HUES48 (cell line): Measurements from ENCODE around the gene LYRM2.

Experiments used
- H3K27ac ChIP-seq: one replicate; pipeline ENCODE4 v1.7.0; 2013; ENCODE audit warnings: low read depth, low read length, inconsistent platforms
- H3K27me3 ChIP-seq: 2 replicates; pipeline ENCODE4 v1.6.1; 2013; ENCODE audit warnings: mild to moderate bottlenecking, low read length; ENCODE audit not compliant: control insufficient read depth, insufficient read depth
- H3K36me3 ChIP-seq: 2 replicates; pipeline ENCODE4 v1.6.1; 2013; ENCODE audit warnings: low read length; ENCODE audit not compliant: control insufficient read depth, insufficient read depth
- H3K4me1 ChIP-seq: 2 replicates; pipeline ENCODE4 v1.6.1; 2013; ENCODE audit warnings: mild to moderate bottlenecking, low read length; ENCODE audit not compliant: control insufficient read depth, insufficient read depth
- H3K4me3 ChIP-seq: 2 replicates; pipeline ENCODE4 v1.5.1; 2013; ENCODE audit warnings: mild to moderate bottlenecking, low read depth, low read length
- H3K9ac ChIP-seq: 2 replicates; pipeline ENCODE4 v1.6.1; 2013; ENCODE audit warnings: mild to moderate bottlenecking, low read depth, low read length, moderate library complexity
- H3K9me3 ChIP-seq: 2 replicates; pipeline ENCODE4 v1.6.1; 2013; ENCODE audit warnings: low read length; ENCODE audit not compliant: control insufficient read depth, insufficient read depth

LYRM2 gene

GRCh38 chr6:89613790-89614189 is 24.8 kb downstream of the LYRM2 start:
- Histone ChIP-seq H3K27ac (no peak overlapping the region), H3K4me1 (no peaks in the 10 kb centered on the region), H3K9me3 (no peaks in the 10 kb centered on the region), H3K36me3 (no peaks in the 10 kb centered on the region), H3K4me3 (no peak overlapping the region), H3K9ac (no peak overlapping the region), H3K27me3 (no peaks in the 10 kb centered on the region)

DNA sequence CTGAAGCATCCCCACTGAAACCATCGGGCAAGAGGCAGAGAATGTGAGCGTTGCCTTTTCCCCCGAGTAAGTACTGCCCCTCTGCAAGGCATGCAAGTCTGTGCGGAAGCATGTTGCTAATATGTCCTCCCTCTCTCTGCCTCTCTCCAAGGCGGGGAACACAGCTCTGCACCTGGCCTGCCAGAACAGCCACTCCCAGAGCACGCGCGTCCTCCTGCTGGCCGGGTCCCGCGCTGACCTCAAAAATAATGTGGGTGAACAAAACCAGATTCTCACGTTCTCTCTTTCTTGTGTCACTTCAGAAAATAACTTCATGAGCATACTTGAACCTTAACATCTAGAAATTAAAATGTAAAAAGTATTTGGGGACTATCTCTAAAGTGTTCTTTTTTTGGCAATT is 26.4 kb downstream of the LYRM2 start:
- H3K4me3 ChIP-seq = no peak overlapping the region
- no peaks in the 10 kb centered on the region for H3K4me1 ChIP-seq
- H3K36me3 ChIP-seq = no peaks in the 10 kb centered on the region
- H3K27me3 ChIP-seq = no peaks in the 10 kb centered on the region
- no peaks in the 10 kb centered on the region for H3K9me3 ChIP-seq
- no peak overlapping the region for H3K27ac ChIP-seq
- H3K9ac ChIP-seq = no peak overlapping the region

GRCh38 chr6:89611666-89612065 is 26.9 kb downstream of the LYRM2 start:
- H3K9ac ChIP-seq = no peak overlapping the region
- H3K4me3 ChIP-seq = no peak overlapping the region
- no peaks in the 10 kb centered on the region for H3K4me1 ChIP-seq
- H3K36me3 ChIP-seq = no peaks in the 10 kb centered on the region
- H3K27me3 ChIP-seq = no peaks in the 10 kb centered on the region
- no peaks in the 10 kb centered on the region for H3K9me3 ChIP-seq
- no peak overlapping the region for H3K27ac ChIP-seq

- no peak overlapping the region for H3K27ac ChIP-seq
- H3K27me3 ChIP-seq = no peaks in the 10 kb centered on the region
- no peaks in the 10 kb centered on the region for H3K9me3 ChIP-seq
- no peaks in the 10 kb centered on the region for H3K4me1 ChIP-seq
- H3K36me3 ChIP-seq = no peaks in the 10 kb centered on the region
- no peak overlapping the region for H3K9ac ChIP-seq
- H3K4me3 ChIP-seq = no peak overlapping the region
Observed at GRCh38 chr6:89610149-89610642, 28.4 kb downstream of the LYRM2 start.

DNA sequence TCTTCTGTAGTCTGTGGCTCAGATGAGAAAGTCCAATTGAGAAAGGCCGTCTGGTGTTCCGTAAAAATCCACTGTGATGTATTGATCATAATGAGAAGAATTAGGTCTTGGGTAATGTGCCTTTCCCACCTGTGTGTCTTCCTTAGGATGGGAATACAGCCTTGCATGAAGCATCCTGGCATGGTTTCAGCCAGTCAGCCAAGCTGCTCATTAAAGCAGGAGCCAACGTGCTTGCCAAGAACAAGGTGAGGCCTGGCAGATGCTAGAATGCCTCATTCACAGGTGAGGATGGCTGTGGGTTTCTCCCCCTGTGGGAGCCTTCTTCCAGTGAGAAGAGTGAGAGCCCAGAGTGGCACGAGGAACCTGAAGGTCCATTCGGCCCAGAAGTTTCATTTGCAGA is 32.7 kb downstream of the LYRM2 start:
- H3K4me3 ChIP-seq = no peak overlapping the region
- no peaks in the 10 kb centered on the region for H3K4me1 ChIP-seq
- H3K36me3 ChIP-seq = no peaks in the 10 kb centered on the region
- H3K27ac ChIP-seq = no peak overlapping the region
- no peaks in the 10 kb centered on the region for H3K27me3 ChIP-seq
- H3K9me3 ChIP-seq = no peaks in the 10 kb centered on the region
- no peak overlapping the region for H3K9ac ChIP-seq

- Histone ChIP-seq H3K4me3 (no peak overlapping the region), H3K9ac (no peak overlapping the region), H3K36me3 (no peaks in the 10 kb centered on the region), H3K27ac (no peak overlapping the region), H3K4me1 (no peaks in the 10 kb centered on the region), H3K9me3 (no peaks in the 10 kb centered on the region), H3K27me3 (no peaks in the 10 kb centered on the region)
Observed at GRCh38 chr6:89604653-89605052, 33.9 kb downstream of the LYRM2 start.

DNA sequence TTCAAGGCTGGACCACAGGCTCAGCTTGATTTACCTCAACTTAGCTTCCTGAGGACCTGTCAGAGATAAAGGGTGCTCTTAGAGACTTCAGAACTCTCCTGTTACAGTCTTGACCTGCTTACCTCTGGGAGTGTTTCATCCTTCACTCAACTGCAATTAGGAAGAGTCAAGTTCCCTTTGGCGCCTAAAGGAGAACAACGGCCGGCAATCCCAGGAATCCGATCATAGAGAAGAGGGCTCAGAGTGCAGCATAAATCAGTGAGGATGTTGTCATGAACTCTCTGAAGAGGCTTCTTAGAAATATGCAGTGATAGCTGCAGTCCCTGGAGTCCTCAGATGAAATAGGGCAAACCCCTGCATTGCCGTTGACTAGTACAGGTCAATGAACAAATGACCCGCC is 36.4 kb downstream of the LYRM2 start:
- no peaks in the 10 kb centered on the region for H3K36me3 ChIP-seq
- H3K4me3 ChIP-seq = no peak overlapping the region
- H3K27ac ChIP-seq = no peak overlapping the region
- no peaks in the 10 kb centered on the region for H3K4me1 ChIP-seq
- no peaks in the 10 kb centered on the region for H3K27me3 ChIP-seq
- H3K9me3 ChIP-seq = no peaks in the 10 kb centered on the region
- H3K9ac ChIP-seq = no peak overlapping the region

- no peak overlapping the region for H3K4me3 ChIP-seq
- no peaks in the 10 kb centered on the region for H3K4me1 ChIP-seq
- no peak overlapping the region for H3K9ac ChIP-seq
- no peaks in the 10 kb centered on the region for H3K36me3 ChIP-seq
- no peaks in the 10 kb centered on the region for H3K9me3 ChIP-seq
- H3K27me3 ChIP-seq = no peaks in the 10 kb centered on the region
- no peak overlapping the region for H3K27ac ChIP-seq
Observed at GRCh38 chr6:89599727-89600126, 38.8 kb downstream of the LYRM2 start.

DNA sequence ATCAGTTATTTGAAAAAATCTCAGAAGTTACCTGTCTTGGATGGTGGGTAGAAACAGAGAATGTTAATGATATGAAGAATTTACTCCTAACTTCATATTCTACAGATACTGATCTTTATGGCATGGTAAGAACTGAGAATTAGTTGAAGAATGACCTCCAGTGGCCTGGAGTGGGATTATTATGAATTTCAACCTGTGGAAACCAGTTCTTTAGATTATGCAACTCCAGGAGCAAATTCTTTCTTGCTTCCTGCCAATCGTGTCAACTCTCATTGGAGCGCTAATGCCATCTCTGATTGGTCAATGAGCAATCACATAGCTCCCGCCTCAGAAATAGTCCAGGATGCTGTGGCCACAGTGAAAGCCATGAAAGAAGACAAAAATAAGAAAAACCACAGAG is 40.6 kb downstream of the LYRM2 start:
- Histone ChIP-seq H3K9me3 (no peaks in the 10 kb centered on the region), H3K36me3 (no peaks in the 10 kb centered on the region), H3K9ac (no peak overlapping the region), H3K4me1 (no peaks in the 10 kb centered on the region), H3K27ac (no peak overlapping the region), H3K4me3 (no peak overlapping the region), H3K27me3 (no peaks in the 10 kb centered on the region)

DNA sequence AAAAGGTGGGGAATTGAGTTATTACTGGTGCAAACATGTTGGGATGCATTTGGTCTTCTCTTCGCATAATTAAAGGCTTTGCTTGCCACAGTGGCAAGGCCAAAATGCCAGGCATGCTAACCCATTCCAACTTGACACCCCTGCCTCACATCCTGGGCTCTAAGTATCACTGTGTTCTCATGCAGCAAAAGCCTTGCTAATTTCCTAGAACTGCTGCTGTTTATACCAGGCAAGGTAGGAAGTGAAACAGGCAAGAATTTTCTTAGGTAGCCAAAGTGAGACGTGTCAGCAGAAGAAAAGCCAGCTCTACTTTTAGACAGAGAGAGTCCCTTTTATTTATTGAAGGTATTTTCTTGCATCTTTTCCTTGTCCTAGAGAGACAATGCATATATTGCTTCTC is 41.2 kb downstream of the LYRM2 start:
- Histone ChIP-seq H3K4me3 (no peak overlapping the region), H3K36me3 (no peaks in the 10 kb centered on the region), H3K27me3 (no peaks in the 10 kb centered on the region), H3K9me3 (no peaks in the 10 kb centered on the region), H3K4me1 (no peaks in the 10 kb centered on the region), H3K27ac (no peak overlapping the region), H3K9ac (no peak overlapping the region)

- Histone ChIP-seq H3K27me3 (no peaks in the 10 kb centered on the region), H3K4me1 (no peaks in the 10 kb centered on the region), H3K9me3 (no peaks in the 10 kb centered on the region), H3K27ac (no peak overlapping the region), H3K9ac (no peak overlapping the region), H3K4me3 (no peak overlapping the region), H3K36me3 (no peaks in the 10 kb centered on the region)
Observed at GRCh38 chr6:89596484-89596883, 42.1 kb downstream of the LYRM2 start.

DNA sequence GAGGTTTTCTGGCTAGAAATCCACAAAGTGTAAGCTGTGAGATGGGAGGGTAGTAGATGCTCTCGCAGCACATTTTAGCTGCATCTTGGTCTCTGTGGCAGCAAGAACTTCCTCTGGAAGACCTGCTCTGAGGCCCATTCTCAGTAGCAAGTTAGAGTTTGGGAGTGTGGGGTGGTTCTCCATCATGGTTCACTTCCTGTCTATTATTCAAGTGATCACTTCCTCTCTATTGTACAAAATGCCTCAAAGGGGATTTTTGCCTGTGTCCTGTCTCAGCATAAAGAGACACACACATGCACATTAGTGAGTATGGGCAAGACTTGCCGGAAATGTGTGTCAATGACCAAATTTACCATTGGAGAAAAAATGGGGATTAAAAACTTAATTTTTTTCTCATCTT is 42.5 kb downstream of the LYRM2 start:
- Histone ChIP-seq H3K27me3 (no peaks in the 10 kb centered on the region), H3K36me3 (no peaks in the 10 kb centered on the region), H3K9ac (no peak overlapping the region), H3K9me3 (no peaks in the 10 kb centered on the region), H3K27ac (no peak overlapping the region), H3K4me1 (no peaks in the 10 kb centered on the region), H3K4me3 (no peak overlapping the region)
